SK-N-SH treated with all-trans-retinoic acid at 6 μM for 48 hours (cell line): ENCODE measurements around the gene CLTC.

Experiments used
- ATAC-seq: fragments of 200-7000 bp; cut with Tn5 transposase; 3 replicates; pipeline ENCODE4 v1.9.1; 2020; ENCODE audit warnings: mild to moderate bottlenecking, moderate library complexity
- ARNTL ChIP-seq: fragments of 450-650 bp; formaldehyde crosslinking; IDR thresholded peaks from 2 replicates; pipeline ENCODE4 v1.5.0; 2020; ENCODE audit warnings: low read depth, mild to moderate bottlenecking, moderate library complexity, borderline replicate concordance
- BACH2 ChIP-seq: fragments of 250-450 bp; sonication (Bioruptor Pico); IDR thresholded peaks from 2 replicates; pipeline ENCODE4 v1.9.0; 2021; ENCODE audit warnings: mild to moderate bottlenecking, borderline replicate concordance
- CSDC2 ChIP-seq: fragments of 250-450 bp; sonication (Bioruptor Pico); IDR thresholded peaks from 2 replicates; pipeline ENCODE4 v1.5.0; 2020; ENCODE audit warnings: mild to moderate bottlenecking, moderate library complexity
- ESRRG ChIP-seq: fragments of 250-450 bp; sonication (Bioruptor Pico); IDR thresholded peaks from 2 replicates; pipeline ENCODE4 v1.6.1; 2021; ENCODE audit warnings: mild to moderate bottlenecking
- GLIS3 ChIP-seq: fragments of 250-450 bp; sonication (Bioruptor Pico); IDR thresholded peaks from 2 replicates; pipeline ENCODE4 v1.5.0; 2020; ENCODE audit warnings: mild to moderate bottlenecking, moderate library complexity
- ISL1 ChIP-seq: fragments of 250-450 bp; sonication (Bioruptor Pico); IDR thresholded peaks from 2 replicates; pipeline ENCODE4 v2.1.2; 2022; ENCODE audit warnings: mild to moderate bottlenecking, moderate library complexity
- OSR1 ChIP-seq: fragments of 250-450 bp; sonication (Bioruptor Pico); IDR thresholded peaks from 2 replicates; pipeline ENCODE4 v1.8.0; 2022; ENCODE audit warnings: moderate library complexity, mild to moderate bottlenecking, inconsistent platforms
- PPARA ChIP-seq: fragments of 250-450 bp; sonication (Bioruptor Pico); IDR thresholded peaks from 2 replicates; pipeline ENCODE4 v1.5.0; 2020; ENCODE audit warnings: mild to moderate bottlenecking, borderline replicate concordance
- RARB ChIP-seq: fragments of 250-450 bp; sonication (Bioruptor Pico); IDR thresholded peaks from 2 replicates; pipeline ENCODE4 v1.8.0; 2021; ENCODE audit warnings: mild to moderate bottlenecking, moderate library complexity
- SNAI2 ChIP-seq: fragments of 250-450 bp; sonication (Bioruptor Pico); IDR thresholded peaks from 2 replicates; pipeline ENCODE4 v1.5.0; 2020; ENCODE audit warnings: mild to moderate bottlenecking, moderate library complexity
- TCF4 ChIP-seq: fragments of 250-450 bp; sonication (Bioruptor Pico); IDR thresholded peaks from 2 replicates; pipeline ENCODE4 v1.8.0; 2021; ENCODE audit warnings: mild to moderate bottlenecking, moderate library complexity, borderline replicate concordance
- TOX ChIP-seq: fragments of 250-450 bp; sonication (Bioruptor Pico); IDR thresholded peaks from 2 replicates; pipeline ENCODE4 v1.8.0; 2021; ENCODE audit warnings: mild to moderate bottlenecking, moderate library complexity, borderline replicate concordance
- ZC3H10 ChIP-seq: fragments of 250-450 bp; sonication (Bioruptor Pico); IDR thresholded peaks from 2 replicates; pipeline ENCODE4 v1.5.1; 2021; ENCODE audit warnings: mild to moderate bottlenecking, moderate library complexity
- ZFP3 ChIP-seq: fragments of 250-450 bp; sonication (Bioruptor Pico); IDR thresholded peaks from 2 replicates; pipeline ENCODE4 v1.5.0; 2020; ENCODE audit warnings: mild to moderate bottlenecking, moderate library complexity
- ZFP30 ChIP-seq: fragments of 450-650 bp; formaldehyde crosslinking; IDR thresholded peaks from 2 replicates; pipeline ENCODE4 v1.5.0; 2022; ENCODE audit warnings: mild to moderate bottlenecking, moderate library complexity
- ZNF565 ChIP-seq: fragments of 450-650 bp; formaldehyde crosslinking; conservative IDR thresholded peaks from 2 replicates; pipeline ENCODE4 v1.5.0; 2020; ENCODE audit warnings: low read depth, mild to moderate bottlenecking, moderate library complexity
- ZNF70 ChIP-seq: fragments of 450-650 bp; formaldehyde crosslinking; IDR thresholded peaks from 2 replicates; pipeline ENCODE4 v1.5.0; 2020; ENCODE audit warnings: mild to moderate bottlenecking, moderate library complexity
- ZNF8 ChIP-seq: fragments of 450-650 bp; formaldehyde crosslinking; IDR thresholded peaks from 2 replicates; pipeline ENCODE4 v1.5.0; 2020; ENCODE audit warnings: mild to moderate bottlenecking, moderate library complexity
- TF ChIP-seq, protein P1 (sequence below): fragments of 250-450 bp; sonication (Bioruptor Pico); IDR thresholded peaks from 2 replicates; pipeline ENCODE4 v1.5.1; 2020; ENCODE audit warnings: low read depth, mild to moderate bottlenecking, moderate library complexity
- TF ChIP-seq, protein P2 (sequence below): fragments of 250-450 bp; sonication (Bioruptor Pico); IDR thresholded peaks from 2 replicates; pipeline ENCODE4 v1.8.0; 2020; ENCODE audit warnings: mild to moderate bottlenecking, moderate library complexity, borderline replicate concordance
- TF ChIP-seq, protein P3 (sequence below): fragments of 250-450 bp; sonication (Bioruptor Pico); IDR thresholded peaks from 2 replicates; pipeline ENCODE4 v1.5.0; 2020; ENCODE audit warnings: mild to moderate bottlenecking, moderate library complexity
- TF ChIP-seq, protein P4 (sequence below): fragments of 250-450 bp; sonication (Bioruptor Pico); IDR thresholded peaks from 2 replicates; pipeline ENCODE4 v1.5.1; 2021; ENCODE audit warnings: mild to moderate bottlenecking, moderate library complexity
- TF ChIP-seq, protein P5 (sequence below): fragments of 250-450 bp; sonication (Bioruptor Pico); IDR thresholded peaks from 2 replicates; pipeline ENCODE4 v1.8.0; 2021; ENCODE audit warnings: low read depth, mild to moderate bottlenecking, moderate library complexity, borderline replicate concordance

CLTC gene

DNA sequence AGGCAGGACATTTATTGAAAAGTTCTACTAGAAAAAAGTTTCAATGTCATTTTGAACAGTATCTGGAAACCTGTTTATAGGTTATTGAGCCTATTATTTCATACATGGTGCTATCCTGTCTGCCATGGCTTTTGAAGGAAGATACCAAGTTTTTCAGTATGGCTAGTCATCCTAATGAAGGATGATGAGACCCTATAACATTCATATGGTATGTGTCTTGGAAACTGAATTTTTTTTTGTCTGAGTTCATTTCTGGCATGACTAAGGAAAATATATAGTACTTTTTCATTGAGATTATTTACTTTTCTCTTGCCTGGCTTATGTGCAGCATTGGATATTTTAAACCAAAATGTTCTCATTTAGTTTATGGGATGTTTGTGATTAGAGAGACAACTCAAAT lies 30.2 kb downstream of the CLTC start:
- ATAC-seq: no peak
- TF ChIP-seq ZNF565 (CRISPR knock-in tag) (no peak), GLIS3 (CRISPR knock-in tag) (no peak), TCF4 (CRISPR knock-in tag) (no peak), ESRRG (no peak), ARNTL (no peak), PPARA (CRISPR knock-in tag) (no peak), ZFP3 (CRISPR knock-in tag) (no peak), CSDC2 (CRISPR knock-in tag) (no peak), ZFP30 (CRISPR knock-in tag) (no peak), SNAI2 (CRISPR knock-in tag) (no peak), RARB (CRISPR knock-in tag) (no peak), ZNF8 (CRISPR knock-in tag) (no peak), BACH2 (no peak)
- TF ChIP-seq, protein P1, sequence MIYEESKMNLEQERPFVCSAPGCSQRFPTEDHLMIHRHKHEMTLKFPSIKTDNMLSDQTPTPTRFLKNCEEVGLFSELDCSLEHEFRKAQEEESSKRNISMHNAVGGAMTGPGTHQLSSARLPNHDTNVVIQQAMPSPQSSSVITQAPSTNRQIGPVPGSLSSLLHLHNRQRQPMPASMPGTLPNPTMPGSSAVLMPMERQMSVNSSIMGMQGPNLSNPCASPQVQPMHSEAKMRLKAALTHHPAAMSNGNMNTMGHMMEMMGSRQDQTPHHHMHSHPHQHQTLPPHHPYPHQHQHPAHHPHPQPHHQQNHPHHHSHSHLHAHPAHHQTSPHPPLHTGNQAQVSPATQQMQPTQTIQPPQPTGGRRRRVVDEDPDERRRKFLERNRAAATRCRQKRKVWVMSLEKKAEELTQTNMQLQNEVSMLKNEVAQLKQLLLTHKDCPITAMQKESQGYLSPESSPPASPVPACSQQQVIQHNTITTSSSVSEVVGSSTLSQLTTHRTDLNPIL (CRISPR knock-in tag): no peak
- TF ChIP-seq, protein P2, sequence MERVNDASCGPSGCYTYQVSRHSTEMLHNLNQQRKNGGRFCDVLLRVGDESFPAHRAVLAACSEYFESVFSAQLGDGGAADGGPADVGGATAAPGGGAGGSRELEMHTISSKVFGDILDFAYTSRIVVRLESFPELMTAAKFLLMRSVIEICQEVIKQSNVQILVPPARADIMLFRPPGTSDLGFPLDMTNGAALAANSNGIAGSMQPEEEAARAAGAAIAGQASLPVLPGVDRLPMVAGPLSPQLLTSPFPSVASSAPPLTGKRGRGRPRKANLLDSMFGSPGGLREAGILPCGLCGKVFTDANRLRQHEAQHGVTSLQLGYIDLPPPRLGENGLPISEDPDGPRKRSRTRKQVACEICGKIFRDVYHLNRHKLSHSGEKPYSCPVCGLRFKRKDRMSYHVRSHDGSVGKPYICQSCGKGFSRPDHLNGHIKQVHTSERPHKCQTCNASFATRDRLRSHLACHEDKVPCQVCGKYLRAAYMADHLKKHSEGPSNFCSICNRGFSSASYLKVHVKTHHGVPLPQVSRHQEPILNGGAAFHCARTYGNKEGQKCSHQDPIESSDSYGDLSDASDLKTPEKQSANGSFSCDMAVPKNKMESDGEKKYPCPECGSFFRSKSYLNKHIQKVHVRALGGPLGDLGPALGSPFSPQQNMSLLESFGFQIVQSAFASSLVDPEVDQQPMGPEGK (CRISPR knock-in tag): no peak
- TF ChIP-seq, protein P3, sequence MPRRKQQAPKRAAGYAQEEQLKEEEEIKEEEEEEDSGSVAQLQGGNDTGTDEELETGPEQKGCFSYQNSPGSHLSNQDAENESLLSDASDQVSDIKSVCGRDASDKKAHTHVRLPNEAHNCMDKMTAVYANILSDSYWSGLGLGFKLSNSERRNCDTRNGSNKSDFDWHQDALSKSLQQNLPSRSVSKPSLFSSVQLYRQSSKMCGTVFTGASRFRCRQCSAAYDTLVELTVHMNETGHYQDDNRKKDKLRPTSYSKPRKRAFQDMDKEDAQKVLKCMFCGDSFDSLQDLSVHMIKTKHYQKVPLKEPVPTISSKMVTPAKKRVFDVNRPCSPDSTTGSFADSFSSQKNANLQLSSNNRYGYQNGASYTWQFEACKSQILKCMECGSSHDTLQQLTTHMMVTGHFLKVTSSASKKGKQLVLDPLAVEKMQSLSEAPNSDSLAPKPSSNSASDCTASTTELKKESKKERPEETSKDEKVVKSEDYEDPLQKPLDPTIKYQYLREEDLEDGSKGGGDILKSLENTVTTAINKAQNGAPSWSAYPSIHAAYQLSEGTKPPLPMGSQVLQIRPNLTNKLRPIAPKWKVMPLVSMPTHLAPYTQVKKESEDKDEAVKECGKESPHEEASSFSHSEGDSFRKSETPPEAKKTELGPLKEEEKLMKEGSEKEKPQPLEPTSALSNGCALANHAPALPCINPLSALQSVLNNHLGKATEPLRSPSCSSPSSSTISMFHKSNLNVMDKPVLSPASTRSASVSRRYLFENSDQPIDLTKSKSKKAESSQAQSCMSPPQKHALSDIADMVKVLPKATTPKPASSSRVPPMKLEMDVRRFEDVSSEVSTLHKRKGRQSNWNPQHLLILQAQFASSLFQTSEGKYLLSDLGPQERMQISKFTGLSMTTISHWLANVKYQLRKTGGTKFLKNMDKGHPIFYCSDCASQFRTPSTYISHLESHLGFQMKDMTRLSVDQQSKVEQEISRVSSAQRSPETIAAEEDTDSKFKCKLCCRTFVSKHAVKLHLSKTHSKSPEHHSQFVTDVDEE: no peak

DNA sequence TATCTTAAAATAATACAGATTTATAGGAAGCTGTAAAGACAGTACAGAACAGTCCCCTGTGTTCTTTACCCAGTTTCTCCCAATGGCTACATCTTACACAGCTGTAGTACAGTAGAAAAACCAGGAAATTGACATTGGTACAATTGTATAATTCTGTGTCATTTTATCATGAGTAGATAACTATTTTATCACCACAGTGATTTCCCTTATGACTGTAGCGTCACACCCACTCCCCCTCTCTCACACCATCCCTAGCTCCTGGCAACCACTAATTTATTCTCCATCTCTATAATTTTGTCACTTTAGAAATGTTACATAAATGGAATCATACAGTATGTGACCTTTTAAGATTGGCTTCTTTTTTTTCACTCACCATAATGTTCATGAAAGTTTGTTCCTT lies 30.9 kb downstream of the CLTC start:
- ATAC-seq: no peak

More for the DNA sequence above, 30.9 kb downstream of the CLTC start:
- no peak for TF ChIP-seq OSR1 (CRISPR knock-in tag)
- no peak for TF ChIP-seq TOX
- no peak for TF ChIP-seq ZFP30 (CRISPR knock-in tag)
- TF ChIP-seq ESRRG: no peak
- no peak for TF ChIP-seq ISL1
- no peak for TF ChIP-seq ZNF70 (CRISPR knock-in tag)
- no peak for TF ChIP-seq ARNTL
- TF ChIP-seq, protein P4, sequence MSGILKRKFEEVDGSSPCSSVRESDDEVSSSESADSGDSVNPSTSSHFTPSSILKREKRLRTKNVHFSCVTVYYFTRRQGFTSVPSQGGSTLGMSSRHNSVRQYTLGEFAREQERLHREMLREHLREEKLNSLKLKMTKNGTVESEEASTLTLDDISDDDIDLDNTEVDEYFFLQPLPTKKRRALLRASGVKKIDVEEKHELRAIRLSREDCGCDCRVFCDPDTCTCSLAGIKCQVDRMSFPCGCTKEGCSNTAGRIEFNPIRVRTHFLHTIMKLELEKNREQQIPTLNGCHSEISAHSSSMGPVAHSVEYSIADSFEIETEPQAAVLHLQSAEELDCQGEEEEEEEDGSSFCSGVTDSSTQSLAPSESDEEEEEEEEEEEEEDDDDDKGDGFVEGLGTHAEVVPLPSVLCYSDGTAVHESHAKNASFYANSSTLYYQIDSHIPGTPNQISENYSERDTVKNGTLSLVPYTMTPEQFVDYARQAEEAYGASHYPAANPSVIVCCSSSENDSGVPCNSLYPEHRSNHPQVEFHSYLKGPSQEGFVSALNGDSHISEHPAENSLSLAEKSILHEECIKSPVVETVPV (CRISPR knock-in tag): no peak
- TF ChIP-seq, protein P2 (CRISPR knock-in tag): no peak
- TF ChIP-seq PPARA (CRISPR knock-in tag): no peak
- no peak for TF ChIP-seq ZFP3 (CRISPR knock-in tag)
- TF ChIP-seq TCF4 (CRISPR knock-in tag): no peak
- TF ChIP-seq, protein P5, sequence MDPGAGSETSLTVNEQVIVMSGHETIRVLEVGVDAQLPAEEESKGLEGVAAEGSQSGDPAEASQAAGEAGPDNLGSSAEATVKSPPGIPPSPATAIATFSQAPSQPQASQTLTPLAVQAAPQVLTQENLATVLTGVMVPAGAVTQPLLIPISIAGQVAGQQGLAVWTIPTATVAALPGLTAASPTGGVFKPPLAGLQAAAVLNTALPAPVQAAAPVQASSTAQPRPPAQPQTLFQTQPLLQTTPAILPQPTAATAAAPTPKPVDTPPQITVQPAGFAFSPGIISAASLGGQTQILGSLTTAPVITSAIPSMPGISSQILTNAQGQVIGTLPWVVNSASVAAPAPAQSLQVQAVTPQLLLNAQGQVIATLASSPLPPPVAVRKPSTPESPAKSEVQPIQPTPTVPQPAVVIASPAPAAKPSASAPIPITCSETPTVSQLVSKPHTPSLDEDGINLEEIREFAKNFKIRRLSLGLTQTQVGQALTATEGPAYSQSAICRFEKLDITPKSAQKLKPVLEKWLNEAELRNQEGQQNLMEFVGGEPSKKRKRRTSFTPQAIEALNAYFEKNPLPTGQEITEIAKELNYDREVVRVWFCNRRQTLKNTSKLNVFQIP: no peak
- TF ChIP-seq, protein P1 (CRISPR knock-in tag): no peak
- no peak for TF ChIP-seq CSDC2 (CRISPR knock-in tag)
- TF ChIP-seq BACH2: no peak
- TF ChIP-seq ZC3H10 (CRISPR knock-in tag): no peak
- no peak for TF ChIP-seq ZNF565 (CRISPR knock-in tag)
- no peak for TF ChIP-seq SNAI2 (CRISPR knock-in tag)
- TF ChIP-seq, all 23 proteins: peak for 0
